HG03060 (cell line): ENCODE results near the gene TMA7.
"Not testable (repeated sequence)": the region's sequence is repeated elsewhere in the genome, so short reads cannot be mapped to it uniquely, and the experiment has no call there.

Source experiments
- ATAC-seq: cut with Tn5 transposase; IDR thresholded peaks from one replicate; pipeline ENCODE4 v1.9.1; 2021; ENCODE audit warnings: low read depth, moderate number of reproducible peaks; ENCODE audit not compliant: unreplicated experiment

Gene TMA7

DNA sequence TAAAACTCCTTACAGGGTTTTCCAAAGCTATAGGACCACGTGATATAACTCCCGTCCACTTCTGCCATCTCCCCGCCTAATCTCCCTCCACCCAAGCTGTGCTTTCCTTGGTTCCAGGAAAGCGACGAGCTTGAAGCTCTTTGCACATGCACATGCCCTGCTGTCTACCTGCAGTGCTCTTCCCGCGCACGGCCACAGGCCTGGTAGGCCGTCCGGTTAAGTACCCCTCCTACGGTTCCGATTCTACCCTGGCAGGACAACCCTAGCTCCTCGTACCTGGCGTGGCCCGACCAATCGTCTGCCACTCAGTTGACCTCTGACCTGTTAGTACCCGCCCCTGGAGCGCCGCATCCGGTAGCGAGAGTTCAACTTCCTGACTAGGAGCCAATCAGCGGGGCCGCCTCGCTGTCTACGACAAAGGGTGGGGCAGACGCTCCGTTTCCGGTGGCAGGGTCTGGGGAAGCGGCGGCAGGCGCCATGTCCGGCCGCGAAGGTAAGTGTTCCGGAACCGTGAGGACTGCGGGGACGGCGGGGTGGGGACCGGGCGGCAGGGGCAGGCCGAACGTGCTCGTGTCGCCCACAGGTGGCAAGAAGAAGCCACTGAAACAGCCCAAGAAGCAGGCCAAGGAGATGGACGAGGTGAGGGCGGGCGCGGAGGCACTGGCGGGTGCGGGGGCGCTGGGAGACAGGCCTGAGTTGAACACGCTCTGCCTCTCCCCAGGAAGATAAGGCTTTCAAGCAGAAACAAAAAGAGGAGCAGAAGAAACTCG is at the start of gene TMA7, which contains the start of gene CCDC51:
TSS of gene TMA7 (plus strand) at position 438 of the 770 bp plus-strand sequence. CDS start at position 478, 40 bp downstream.
TSS of gene CCDC51 (minus strand) at position 300 of the 770 bp plus-strand sequence. CDS start 4,991 bp downstream, outside the sequence.
- peak; percentile 90 for ATAC-seq

DNA sequence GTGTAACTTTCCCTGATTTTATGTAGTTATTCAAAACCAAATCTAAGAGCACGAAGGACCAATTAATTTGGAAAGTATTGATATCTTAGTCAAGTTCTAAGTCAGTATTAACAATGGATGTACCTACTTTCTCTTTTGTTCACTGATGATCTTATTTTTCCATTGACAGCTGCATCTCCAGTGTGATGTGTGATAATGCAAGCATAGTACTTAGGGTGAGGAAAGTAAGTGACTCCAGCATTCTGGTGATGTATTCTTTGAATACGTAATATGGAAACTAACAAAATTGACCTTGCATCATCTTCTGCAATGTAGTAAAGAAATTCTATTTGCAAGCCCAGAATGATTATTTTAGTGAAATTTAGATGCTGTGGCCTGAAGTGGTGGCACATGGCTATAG is 45.7 kb upstream of the TMA7 start:
- no peak for ATAC-seq

DNA sequence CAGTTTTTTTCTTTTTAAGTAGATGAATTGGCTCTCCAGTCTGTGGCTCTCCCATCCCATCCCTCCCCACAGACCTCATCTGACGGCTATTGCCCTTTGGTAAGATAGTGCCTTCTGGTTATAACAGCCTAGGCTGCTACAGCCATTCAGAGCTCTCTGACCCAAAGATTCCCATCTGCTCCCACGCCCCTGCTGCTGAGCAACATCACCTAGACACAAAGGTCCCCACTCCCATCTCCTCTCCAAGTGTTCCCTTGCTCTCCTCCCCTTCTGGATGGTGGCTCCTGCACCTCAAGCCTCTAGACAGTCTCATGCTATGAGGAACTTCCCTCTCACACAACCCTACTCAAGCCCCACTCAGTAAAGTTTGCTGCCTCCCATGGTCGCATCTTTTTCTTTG is 44.3 kb upstream of the TMA7 start:
- ATAC-seq: no peak

DNA sequence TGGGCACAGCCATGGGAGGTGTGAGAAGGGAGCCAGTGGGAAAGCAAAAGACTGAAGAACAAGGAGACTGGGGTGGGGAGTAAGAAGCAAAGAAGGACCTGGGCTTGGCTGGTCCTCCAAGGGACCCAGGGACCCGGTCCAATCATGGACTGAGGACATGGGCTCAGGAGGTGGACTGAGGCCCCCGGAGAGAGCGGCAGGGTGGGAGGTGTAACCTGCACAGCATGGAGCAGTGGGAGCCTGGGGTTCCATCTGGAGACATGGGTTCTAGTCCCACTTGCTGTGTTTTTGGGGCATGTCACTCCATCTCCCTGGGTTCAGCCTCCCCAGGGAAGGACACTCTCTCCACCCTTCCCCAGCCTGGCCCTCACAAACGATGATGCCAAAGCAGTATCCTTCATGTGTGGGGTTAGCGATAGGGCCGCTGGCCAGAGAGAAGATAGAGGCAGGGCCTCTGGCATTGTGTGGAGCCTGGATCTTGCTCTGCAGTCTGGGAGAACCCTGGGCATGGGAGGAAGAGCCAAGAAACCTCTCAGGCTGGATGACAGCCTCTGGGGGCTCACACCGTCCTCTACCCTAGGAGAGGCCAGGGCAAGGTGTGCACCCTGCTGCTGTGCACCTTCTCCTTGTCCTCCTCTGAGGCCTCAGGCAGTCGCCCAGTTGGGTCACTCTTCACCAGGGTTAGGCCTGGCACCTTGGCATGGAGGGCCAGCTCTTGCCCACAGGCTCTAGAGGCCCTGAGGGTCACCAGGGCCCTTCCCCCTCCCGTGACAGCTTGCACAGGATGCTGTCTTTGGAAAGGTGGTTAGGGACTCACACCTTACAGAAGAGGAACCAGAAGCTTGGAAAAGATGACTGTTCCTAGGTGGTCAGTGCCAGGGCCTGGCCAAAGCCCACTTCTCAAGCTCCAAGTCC is 42.0 kb upstream of the TMA7 start:
- ATAC-seq: no peak

DNA sequence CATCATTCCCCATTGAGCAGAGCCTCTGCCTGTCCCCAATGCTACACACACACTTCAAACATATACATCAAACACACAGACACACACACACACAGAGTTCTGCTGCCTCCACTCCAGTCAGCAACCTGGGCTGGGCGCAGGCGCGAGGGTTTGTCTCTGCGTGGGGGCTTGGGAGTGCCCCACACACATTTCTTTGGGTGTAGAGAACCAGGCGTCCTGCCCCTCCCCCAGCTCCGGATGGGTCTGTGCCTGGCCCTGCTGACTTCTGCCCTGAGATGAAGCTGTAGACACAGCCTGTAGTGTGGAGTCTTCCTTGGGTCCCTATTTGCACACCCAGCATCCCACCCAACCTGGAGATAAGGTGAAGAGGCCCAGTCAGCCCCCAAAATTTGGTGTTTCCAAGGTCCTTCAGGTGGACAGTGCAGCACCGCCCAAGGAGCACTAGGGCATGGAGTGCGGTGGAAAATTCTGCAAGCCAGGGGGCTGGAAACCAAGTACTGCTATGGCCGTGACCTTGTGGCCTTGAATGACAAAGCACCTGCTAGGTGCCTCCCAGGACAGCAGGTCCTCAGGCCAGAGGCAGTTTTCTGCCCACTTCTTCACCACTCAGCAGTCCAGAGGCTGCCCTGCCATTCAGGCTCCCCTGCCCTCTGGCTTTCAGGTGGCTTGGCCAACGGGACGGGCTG is 41.2 kb upstream of the TMA7 start:
- ATAC-seq: no peak

DNA sequence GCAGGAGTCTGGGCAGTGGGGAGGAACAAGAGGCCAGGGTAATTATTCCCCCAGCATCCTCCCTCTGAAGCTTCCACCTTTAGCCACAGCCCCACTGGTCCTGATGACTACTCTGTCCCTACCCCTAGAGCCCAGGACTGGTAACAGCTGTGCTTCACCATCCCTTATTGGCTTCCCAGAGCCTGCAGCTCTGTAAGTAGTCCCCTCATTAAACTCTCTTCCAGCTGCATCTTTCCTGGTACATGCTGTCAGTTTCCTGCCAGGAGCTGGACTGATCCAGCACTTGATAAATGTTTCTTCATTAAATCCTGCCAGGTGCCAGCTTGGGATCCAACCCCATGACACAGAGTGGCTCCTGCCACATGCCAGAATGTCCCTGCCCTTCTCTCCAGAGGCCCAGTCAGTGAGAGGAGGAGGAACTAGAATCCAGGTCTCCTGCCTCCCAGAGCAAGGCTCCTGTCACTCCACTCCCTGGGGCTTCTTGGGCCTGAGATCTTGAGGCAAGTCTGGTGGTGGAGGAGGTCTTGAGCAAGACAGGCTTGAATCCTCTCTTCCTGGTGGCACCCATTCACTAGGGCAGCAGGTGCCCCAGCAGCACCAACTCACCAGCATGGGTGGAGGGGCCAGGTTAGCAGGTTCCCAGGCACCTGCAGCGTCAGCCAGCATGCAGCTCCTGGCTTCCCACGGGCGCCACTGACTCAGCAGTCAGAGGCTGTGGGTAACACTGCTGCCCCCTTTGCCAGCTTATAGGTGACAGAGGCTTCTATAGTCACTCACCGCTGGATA is 40.5 kb upstream of the TMA7 start:
- ATAC-seq: no peak

DNA sequence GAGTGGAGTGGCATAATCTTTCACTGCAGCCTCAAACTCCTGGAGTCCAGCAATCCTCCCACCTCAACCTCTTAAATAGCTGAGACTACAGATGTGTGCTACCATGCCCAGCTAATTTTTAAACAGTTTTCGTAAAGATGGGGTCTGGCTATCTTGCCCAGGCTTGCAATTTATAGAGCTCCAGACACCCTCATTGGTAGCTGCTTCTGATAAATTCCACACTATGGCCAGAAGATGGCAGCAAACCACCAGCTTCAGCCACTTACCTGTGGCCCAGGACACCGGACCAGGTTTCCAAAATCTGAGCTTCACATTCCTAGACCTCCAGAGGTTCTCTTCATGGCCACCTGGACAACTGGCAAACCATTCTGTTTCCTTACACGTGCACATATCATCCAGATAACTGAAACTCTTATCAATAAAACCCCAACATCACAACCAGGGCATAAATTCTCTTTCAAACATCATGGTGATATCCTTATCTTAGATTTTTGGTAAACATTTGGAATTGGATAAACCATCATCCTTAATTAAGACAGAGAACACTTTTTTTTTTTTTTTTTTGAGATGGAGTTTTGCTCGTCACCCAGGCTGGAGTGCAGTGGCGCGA is 39.1 kb upstream of the TMA7 start:
- ATAC-seq: no peak

DNA sequence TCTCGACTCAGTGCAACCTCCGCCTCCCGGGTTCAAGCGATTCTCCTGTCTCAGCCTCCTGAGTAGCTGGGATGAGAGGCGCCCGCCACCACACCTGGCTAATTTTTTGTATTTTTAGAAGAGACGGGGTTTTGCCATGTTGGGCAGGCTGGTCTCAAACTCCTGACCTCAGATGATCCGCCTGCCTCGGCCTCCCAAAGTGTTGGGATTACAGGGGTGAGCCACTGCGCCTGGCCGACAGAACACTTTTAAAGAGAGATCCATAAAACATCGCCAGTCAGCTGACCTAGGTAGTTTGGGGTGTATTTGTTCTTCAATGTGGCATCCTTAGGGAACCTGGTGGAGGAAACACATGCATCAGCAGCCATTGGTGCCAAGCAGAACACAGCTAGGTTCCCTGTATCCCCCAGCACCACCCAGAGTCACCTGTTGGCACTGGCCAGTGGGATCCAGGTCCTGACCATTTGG is 38.6 kb upstream of the TMA7 start:
- ATAC-seq: not testable (repeated sequence)

DNA sequence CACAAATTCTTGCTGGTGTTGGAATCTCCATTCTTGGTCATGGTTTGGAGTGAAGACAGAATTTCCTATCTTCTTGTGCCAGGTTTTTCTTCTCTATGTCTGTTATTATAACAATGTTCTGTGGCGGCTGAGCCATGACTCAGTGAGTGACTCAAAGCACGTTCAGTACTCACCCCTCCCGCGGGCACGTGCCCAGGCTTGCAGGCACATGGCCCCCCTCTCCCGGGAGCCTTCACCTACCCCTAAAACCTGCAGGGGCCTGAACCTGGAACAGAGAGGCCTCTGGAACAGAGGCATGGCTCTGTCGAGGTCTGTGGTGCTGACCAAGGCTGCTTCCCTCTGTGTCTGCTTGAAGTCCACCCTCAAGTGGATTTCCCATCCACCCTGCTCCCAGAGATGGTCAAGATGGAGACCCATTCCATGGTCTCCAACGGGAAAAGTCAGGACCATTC is 37.8 kb upstream of the TMA7 start:
- ATAC-seq: no peak

DNA sequence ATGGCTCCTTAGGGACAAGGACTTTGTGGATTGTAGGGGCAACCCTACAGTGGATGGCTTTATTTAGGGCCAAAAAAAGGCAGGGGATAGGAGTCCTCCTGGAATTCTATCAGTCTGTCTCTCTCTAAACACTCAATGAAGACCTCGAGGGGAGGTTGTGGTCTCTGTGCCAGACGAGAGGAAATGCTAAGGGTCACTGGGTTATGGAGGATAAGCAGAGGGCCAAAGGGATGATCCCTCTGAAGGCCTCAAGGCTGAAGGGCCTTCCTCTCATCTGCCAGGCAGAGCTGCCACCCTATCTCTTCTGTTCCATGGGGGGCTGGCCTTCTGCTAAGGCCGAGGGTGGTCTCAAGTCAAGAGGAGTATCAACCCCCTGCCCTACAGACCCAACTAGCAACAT is 37.1 kb upstream of the TMA7 start:
- ATAC-seq: no peak

DNA sequence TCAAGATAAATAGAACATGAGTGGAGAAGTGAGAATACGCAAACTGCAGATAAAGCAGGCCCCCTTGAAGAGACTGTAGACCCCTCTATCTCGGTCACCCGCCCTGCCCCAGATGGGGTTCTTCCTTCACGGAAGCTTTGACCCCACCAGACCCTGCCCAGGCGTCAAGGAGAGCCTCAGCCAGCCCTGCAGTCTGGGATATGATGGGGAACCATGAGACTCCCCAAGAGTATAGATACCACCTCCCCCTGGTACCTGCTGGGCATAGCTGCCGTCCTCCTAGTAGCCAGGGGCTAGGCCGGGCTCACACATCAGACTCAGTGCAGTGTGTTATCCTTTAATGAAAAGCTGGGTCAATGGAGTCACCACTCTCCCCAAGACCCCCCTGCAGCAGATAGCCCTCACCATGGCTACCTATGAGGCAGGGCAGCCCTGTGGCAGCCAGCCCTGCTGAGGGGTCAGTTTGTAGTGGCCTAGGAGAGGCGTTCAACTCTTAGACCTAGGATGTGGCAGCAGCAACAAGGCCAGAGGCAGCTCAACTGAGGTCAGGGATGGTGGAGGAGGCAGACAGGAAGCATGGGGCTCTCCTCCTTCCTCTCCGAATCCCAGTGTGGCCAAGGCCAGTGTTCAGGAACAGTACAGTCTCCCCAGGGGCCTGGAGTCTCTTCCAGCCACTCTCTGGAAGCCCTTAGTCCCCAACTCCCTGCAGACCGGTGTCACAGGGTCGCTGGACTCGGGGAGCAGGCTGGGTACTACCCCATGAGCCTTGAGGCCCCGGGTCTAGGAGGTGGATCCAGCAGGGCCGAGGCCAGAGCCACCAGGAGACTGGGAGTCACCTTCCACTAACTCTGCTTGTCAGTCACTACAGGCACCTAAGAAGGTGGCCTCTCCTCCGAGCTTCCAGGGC is 36.3 kb upstream of the TMA7 start:
- no peak for ATAC-seq

DNA sequence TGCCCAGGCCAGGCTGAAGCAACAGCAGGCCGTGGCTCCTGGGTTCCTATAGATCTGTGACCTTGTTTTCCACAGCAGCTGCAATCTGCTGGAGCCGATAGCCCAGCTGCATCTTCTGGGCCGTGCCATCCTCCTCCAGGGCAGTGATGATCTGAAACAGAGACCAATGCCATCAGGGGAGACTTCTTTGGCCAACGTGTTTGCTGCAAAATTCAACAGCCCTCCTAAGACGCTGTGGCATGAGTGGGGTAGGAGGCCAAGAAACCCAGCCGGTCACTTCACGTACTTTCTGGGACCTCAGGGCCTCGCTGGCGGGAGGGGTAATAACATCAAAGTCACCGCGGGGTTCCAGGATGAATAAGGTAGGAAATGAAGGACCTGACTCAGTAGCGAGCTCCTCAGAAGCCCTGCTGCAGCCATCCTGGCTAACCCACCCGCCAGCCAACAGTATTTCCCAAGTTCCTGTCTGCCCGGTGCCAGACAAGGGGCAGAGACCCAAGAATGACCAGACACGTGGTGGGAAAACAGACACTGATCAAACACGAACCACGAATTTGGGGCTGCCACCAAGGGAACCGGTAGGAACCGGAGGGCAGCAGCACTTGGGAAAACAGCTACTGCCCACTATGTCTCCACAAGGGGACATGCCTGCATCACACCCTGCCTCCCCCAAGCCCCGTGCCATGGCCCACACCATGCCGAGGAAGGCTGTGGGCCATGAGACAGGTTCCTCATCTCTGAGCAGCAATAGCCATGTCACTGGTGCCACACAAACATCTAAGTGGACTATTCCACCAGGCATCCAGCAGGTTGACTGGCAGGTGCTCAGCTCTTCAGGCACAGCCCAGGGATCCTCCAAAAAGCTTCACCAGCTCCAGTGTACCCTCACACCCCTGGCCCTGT is 35.4 kb upstream of the TMA7 start:
- no peak for ATAC-seq

DNA sequence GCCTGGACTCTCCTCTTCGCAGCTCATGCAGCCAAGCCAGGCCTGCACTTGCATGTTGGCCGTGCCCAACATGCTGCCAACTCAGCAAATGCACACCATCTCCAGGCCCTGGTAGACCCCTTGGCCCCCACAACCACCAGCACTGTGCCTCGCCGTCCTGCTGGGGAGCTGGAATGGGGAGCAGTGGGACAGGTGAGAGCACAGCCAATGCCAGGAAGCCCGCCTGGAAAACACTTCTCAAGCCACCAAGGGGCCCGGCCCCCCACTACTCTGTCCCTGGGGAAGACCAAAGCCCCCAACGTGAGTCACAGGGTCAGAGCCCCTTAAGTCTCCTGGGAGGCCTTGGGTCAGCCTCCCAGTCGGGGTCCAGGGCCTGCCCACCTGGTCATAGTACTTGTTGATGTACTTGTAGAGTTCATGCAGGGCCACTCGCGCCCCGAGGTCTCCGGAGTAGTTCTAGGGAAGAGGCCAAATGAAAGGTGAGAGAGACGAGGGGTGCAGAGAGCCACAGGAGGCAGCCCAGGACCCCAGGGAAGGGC is 34.6 kb upstream of the TMA7 start:
- no peak for ATAC-seq

DNA sequence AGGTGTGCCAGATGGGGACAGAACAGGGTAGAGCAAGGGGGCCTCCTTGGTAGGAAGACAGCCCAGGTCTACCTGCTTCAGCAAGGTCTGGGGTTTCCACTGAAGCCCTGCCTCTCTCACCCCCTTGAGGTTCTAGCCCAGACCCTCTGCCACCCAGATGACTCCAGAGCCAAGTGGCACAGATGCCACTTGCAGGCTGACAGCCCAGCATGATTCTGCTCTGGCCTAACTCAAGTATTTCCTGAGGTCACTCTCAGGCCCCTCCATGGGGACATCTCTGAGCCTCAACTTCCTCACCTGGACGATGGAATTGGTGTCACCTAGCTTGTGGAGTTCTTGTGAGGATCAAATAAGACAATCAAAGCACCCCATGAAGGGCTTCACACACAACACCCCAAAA is 34.1 kb upstream of the TMA7 start:
- no peak for ATAC-seq

DNA sequence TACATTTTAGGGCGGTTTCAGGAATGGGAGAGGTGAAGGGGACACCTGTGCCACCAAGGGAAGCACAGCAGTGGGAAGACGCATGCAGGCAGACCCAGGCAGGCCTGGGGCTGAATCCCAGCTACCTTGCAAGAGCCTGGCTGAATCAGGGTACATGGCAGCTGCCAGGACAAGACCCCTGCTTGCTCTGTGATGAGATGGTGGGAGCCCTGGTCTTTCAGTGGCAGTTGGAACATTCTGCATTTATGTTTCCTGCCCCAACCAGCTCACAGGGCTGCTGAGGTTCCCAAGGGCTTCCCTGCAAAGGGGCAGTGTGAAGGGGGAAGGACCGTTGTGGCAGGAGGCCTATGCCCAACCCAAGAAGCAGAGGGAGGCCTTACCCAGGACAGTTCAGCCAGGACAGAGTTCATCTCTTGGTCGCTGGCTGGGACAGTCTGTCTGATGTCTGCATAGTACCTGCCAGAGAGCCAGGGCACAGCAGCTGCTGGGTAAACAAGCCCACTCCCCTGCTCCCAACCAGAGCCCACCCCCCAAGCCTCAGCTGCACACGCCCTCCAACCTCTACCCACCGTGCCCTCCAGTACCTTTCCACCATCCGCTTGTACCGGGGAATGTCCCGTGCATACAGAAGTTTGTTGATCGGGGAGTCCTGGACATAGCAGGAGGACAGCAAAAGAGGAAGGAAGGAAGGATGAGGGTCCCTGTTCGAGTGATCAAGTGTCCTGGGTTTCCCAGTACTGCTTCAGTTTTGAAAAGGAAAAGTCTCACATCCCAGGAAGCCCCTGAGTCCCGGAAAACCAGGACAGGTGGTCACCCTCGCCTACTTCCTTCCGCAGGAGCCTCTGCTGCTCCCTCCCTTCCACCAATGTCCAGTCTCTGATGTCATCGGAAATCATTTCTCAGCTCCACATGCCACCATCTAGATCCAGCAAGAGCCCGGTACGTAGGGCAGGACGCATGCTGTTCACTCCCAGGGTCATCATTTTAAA is 33.3 kb upstream of the TMA7 start:
- no peak for ATAC-seq

DNA sequence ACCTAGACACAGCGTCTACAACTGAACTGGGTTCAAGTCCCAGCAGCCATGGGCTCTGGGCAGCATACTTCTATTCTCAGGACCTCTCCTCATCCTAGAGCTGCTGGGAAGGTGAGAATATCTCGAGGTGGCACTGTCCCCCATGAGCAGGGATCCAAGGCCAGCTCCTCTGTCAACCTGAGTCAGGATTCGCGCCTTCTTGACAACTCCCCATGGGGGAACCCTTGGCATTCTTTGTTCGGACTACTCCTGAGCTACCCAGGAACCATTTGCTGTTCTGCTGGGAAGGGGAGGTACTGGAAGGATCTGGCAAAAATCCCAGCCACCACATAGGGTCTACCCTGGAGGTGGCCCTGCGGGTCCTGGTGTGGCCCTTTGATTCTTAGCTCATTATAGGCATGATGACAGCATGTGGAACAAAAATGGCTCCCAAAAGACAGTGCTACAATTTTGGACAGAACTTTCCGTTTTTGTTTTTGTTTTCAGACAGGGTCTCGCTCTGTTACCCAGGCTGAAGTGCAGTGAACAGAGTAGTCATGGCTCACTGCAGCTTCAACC is 32.4 kb upstream of the TMA7 start:
- ATAC-seq: no peak
